HepG2 (cell line): ENCODE data around the gene SEPTIN11. TPM values are rescaled to one million over a fixed set of nuclear protein-coding genes. Genes with fewer than 3 reads are reported as not detected.

Experiments used
- ATF7 ChIP-seq, 2 experiments: fragments of 450-650 bp in 1 of 2; sonication (generic) in 1 of 2; formaldehyde crosslinking in 1 of 2; IDR thresholded peaks; 2 replicates each; pipeline versions ENCODE4 v1.4.0 to v1.6.1; 2016 to 2020; ENCODE audit warnings: antibody characterized with exemption in 1 of 2, mild to moderate bottlenecking in 1 of 2, missing genetic modification reagents in 1 of 2
- ATF7-NPFF ChIP-seq: sonication (generic); formaldehyde crosslinking; IDR thresholded peaks from 2 replicates; pipeline ENCODE4 v1.8.1; 2023; ENCODE audit warnings: mild to moderate bottlenecking, low read depth, missing genetic modification reagents, moderate library complexity
- CBX2 ChIP-seq, 2 experiments: fragments of 200-600 bp in 1 of 2; sonication (generic); formaldehyde crosslinking in 1 of 2; IDR thresholded peaks; 2 replicates each; pipeline versions ENCODE4 v1.7.0 to v1.8.1; 2018 to 2022; ENCODE audit warnings: low read depth in 2 of 2, low read length in 1 of 2, mild to moderate bottlenecking in 1 of 2, missing genetic modification reagents in 1 of 2
- CERS6 ChIP-seq: sonication (generic); formaldehyde crosslinking; IDR thresholded peaks from 2 replicates; pipeline ENCODE4 v1.5.0; 2020; ENCODE audit warnings: missing genetic modification reagents
- GMEB1 ChIP-seq: sonication (generic); formaldehyde crosslinking; IDR thresholded peaks from 2 replicates; pipeline ENCODE4 v1.5.1; 2020; ENCODE audit warnings: missing genetic modification reagents, mild to moderate bottlenecking, borderline replicate concordance
- HNF4G ChIP-seq, 2 experiments: sonication (generic) in 1 of 2; formaldehyde crosslinking in 1 of 2; IDR thresholded peaks; 2 replicates each; pipeline versions ENCODE4 v1.4.0 to v1.6.1; 2011 to 2020; ENCODE audit warnings: borderline replicate concordance in 2 of 2, low read depth in 2 of 2, mild to moderate bottlenecking in 2 of 2, low read length in 1 of 2, missing genetic modification reagents in 1 of 2, moderate library complexity in 1 of 2
- RNF219 ChIP-seq: sonication (generic); formaldehyde crosslinking; IDR thresholded peaks from 2 replicates; pipeline ENCODE4 v1.5.0; 2020; ENCODE audit warnings: mild to moderate bottlenecking, missing genetic modification reagents
- SMARCE1 ChIP-seq: fragments of 450-650 bp; IDR thresholded peaks from 2 replicates; pipeline ENCODE4 v1.6.1; 2017; ENCODE audit warnings: borderline replicate concordance
- SRY ChIP-seq: sonication (generic); formaldehyde crosslinking; IDR thresholded peaks from 2 replicates; pipeline ENCODE4 v1.8.0; 2022; ENCODE audit warnings: mild to moderate bottlenecking, missing genetic modification reagents
- ZBTB4 ChIP-seq: sonication (generic); formaldehyde crosslinking; IDR thresholded peaks from 2 replicates; pipeline ENCODE4 v1.4.0; 2020; ENCODE audit warnings: missing genetic modification reagents, mild to moderate bottlenecking, borderline replicate concordance
- ZFP82 ChIP-seq: sonication (generic); formaldehyde crosslinking; IDR thresholded peaks from 2 replicates; pipeline ENCODE4 v1.5.1; 2020; ENCODE audit warnings: mild to moderate bottlenecking, missing genetic modification reagents, borderline replicate concordance
- ZNF20 ChIP-seq: sonication (generic); formaldehyde crosslinking; IDR thresholded peaks from 2 replicates; pipeline ENCODE4 v1.4.0; 2020; ENCODE audit warnings: mild to moderate bottlenecking, moderate library complexity, missing genetic modification reagents
- ZNF232 ChIP-seq: sonication (generic); formaldehyde crosslinking; IDR thresholded peaks from 2 replicates; pipeline ENCODE4 v1.4.0; 2020; ENCODE audit warnings: missing genetic modification reagents, borderline replicate concordance
- ZNF737 ChIP-seq: sonication (generic); formaldehyde crosslinking; IDR thresholded peaks from 2 replicates; pipeline ENCODE4 v1.5.0; 2020; ENCODE audit warnings: missing genetic modification reagents, mild to moderate bottlenecking, borderline replicate concordance
- ZNF800 ChIP-seq: sonication (generic); formaldehyde crosslinking; IDR thresholded peaks from 2 replicates; pipeline ENCODE4 v1.4.0; 2020; ENCODE audit warnings: missing genetic modification reagents
- polyA plus RNA-seq, 8 experiments: library from polyadenylated mRNA; depleted of rRNA in 3 of 8; stranded (reverse) in 7 of 8; unstranded in 1 of 8; fragments of >200 nt; fragmentation: Illumina TruSeq in 4 of 8; extraction: Trizol in 4 of 8; gene quantifications; 2 replicates each; pipeline versions ENCODE4 v1.2.1 to v1.2.3, GENCODE V29; 2011 to 2016; ENCODE audit warnings: low read depth in 4 of 8, missing spikeins in 1 of 8, mixed read lengths in 1 of 8; ENCODE audit not compliant: insufficient read depth in 1 of 8
- total RNA-seq, 5 experiments: library from RNA; depleted of rRNA; stranded (reverse); fragments of >200 nt; fragmentation: Illumina TruSeq; extraction: Trizol; gene quantifications; 2 replicates each; pipeline ENCODE4 v1.2.3, GENCODE V29; 2016; ENCODE audit warnings: low read depth in 1 of 5

SEPTIN11 gene
- total and polyA plus RNA-seq, 2 of the 13 experiments (the other 11 are each of a cell fraction or from before 2014, with no cell fraction given) = 28.9 to 47.3 TPM

- no peak for TF ChIP-seq ZFP82 (CRISPR knock-in tag)
- TF ChIP-seq ZNF20 (CRISPR knock-in tag) = no peak
- TF ChIP-seq ATF7 (IDR thresholded peaks at IDR 0.05) = no peak
- TF ChIP-seq ATF7 (CRISPR knock-in tag; IDR thresholded peaks at IDR 0.05) = no peak
- TF ChIP-seq CERS6 (CRISPR knock-in tag) = no peak
- peak; percentile 4; the same call in 1 of the 2 replicates for TF ChIP-seq ATF7-NPFF
- TF ChIP-seq CBX2 (IDR thresholded peaks at IDR 0.05; ENCODE audit: low read depth, low read length) = no peak
- TF ChIP-seq CBX2 (CRISPR knock-in tag; IDR thresholded peaks at IDR 0.05; ENCODE audit: low read depth) = no peak
- TF ChIP-seq ZNF232 (CRISPR knock-in tag) = peak; percentile 22; the same call in 1 of the 2 replicates
- no peak for TF ChIP-seq ZNF737 (CRISPR knock-in tag)
- no peak for TF ChIP-seq ZNF800 (CRISPR knock-in tag)
- no peak for TF ChIP-seq SMARCE1
- 0 out of 2 replicates have a peak, but pooled peaks have one; percentile 24 for TF ChIP-seq SRY (CRISPR knock-in tag)
- TF ChIP-seq GMEB1 = no peak
- no peak for TF ChIP-seq HNF4G (IDR thresholded peaks at IDR 0.05; ENCODE audit: borderline replicate concordance, low read depth, low read length)
- TF ChIP-seq HNF4G (CRISPR knock-in tag; IDR thresholded peaks at IDR 0.05; ENCODE audit: borderline replicate concordance, low read depth) = no peak
- no peak for TF ChIP-seq RNF219
- no peak for TF ChIP-seq ZBTB4 (CRISPR knock-in tag)
Measured at GRCh38 chr4:76950052-76950955, 752 bp downstream of the SEPTIN11 start (continued).
